HG03095 (cell line): Measurements from ENCODE around the gene ABCB9.
"Not testable (repeated sequence)": the region's sequence is repeated elsewhere in the genome, so short reads cannot be mapped to it uniquely, and the experiment has no call there.

Source experiments
- ATAC-seq: cut with Tn5 transposase; IDR thresholded peaks from one replicate; pipeline ENCODE4 v1.9.1; 2021; ENCODE audit warnings: moderate library complexity; ENCODE audit not compliant: unreplicated experiment

ABCB9 gene

GRCh38 chr12:122942637-122943036 is 23.6 kb downstream of the ABCB9 start:
- ATAC-seq, result no peak

GRCh38 chr12:122941351-122941750 is 24.9 kb downstream of the ABCB9 start:
- ATAC-seq, result not testable (repeated sequence)

- ATAC-seq, result no peak
Observed at GRCh38 chr12:122939125-122939524, 27.1 kb downstream of the ABCB9 start.

GRCh38 chr12:122937622-122938091 is 28.6 kb downstream of the ABCB9 start:
- no peak for ATAC-seq

GRCh38 chr12:122935318-122935717 is 30.9 kb downstream of the ABCB9 start:
- no peak for ATAC-seq

- ATAC-seq, result peak; percentile 73
Observed at GRCh38 chr12:122934722-122935121, 31.5 kb downstream of the ABCB9 start.

GRCh38 chr12:122932207-122932606 is 34.1 kb downstream of the ABCB9 start:
- ATAC-seq, result no peak

- ATAC-seq, result no peak
Observed at GRCh38 chr12:122929812-122930211, 36.5 kb downstream of the ABCB9 start.

- no peak for ATAC-seq
Observed at GRCh38 chr12:122929148-122929538, 37.1 kb downstream of the ABCB9 start.

- ATAC-seq, result no peak
Observed at GRCh38 chr12:122928404-122929147, 37.7 kb downstream of the ABCB9 start.

- no peak for ATAC-seq
Observed at GRCh38 chr12:122927756-122928403, 38.4 kb downstream of the ABCB9 start.

GRCh38 chr12:122921917-122922316 is 44.3 kb downstream of the ABCB9 start:
- ATAC-seq, result no peak

- no peak for ATAC-seq
Observed at GRCh38 chr12:122920687-122921086, 45.6 kb downstream of the ABCB9 start.

- no peak for ATAC-seq
Observed at GRCh38 chr12:122918827-122919226, 47.4 kb downstream of the ABCB9 start.

- ATAC-seq, result no peak
Observed at GRCh38 chr12:122917507-122918121, 48.6 kb downstream of the ABCB9 start.

GRCh38 chr12:122909442-122910288 is 56.6 kb downstream of the ABCB9 start:
- ATAC-seq, result no peak

GRCh38 chr12:122908915-122909314 is 57.3 kb downstream of the ABCB9 start:
- no peak for ATAC-seq

GRCh38 chr12:122905258-122905657 is 61.0 kb downstream of the ABCB9 start:
- ATAC-seq, result not testable (repeated sequence)

GRCh38 chr12:122903693-122904034 is 62.6 kb downstream of the ABCB9 start:
- no peak for ATAC-seq

- no peak for ATAC-seq
Observed at GRCh38 chr12:122902854-122903692, 63.2 kb downstream of the ABCB9 start.
